HCT116 (cell line): ENCODE measurements around the gene CHD1L. TPM values are rescaled to one million over a fixed set of nuclear protein-coding genes. Genes with fewer than 3 reads are reported as not detected.
A peak's percentile ranks its signal among the peaks of the same experiment; 100 is the strongest.
"Not testable (repeated sequence)": the region's sequence is repeated elsewhere in the genome, so short reads cannot be mapped to it uniquely, and the experiment has no call there.

Source experiments
- ATAC-seq: fragments of 200-7000 bp; cut with Tn5 transposase; 2 replicates; pipeline ENCODE4 v1.9.1; 2020; ENCODE audit warnings: mild to moderate bottlenecking, moderate library complexity
- BruUV-seq: library from RNA; stranded (reverse); fragments of 400-500 nt; replicated peaks from 2 replicates; lab custom pipeline; 2021; lab: Mats Ljungman, UMichigan
- CTCF ChIA-PET: fragments of 300-600 bp; sonication (Branson Sonifier 250); formaldehyde crosslinking; loops from one replicate; lab custom pipeline; 2021; ENCODE audit warnings: antibody characterized with exemption; lab: Charles Lee
- POLR2A ChIA-PET: fragments of 300-600, 350-600 bp; sonication (Branson Sonifier 250); formaldehyde crosslinking; loops from one replicate; lab custom pipeline; 2021; ENCODE audit warnings: antibody characterized with exemption; lab: Charles Lee
- RAD21 ChIA-PET, 2 experiments: fragments of 300-600 bp; sonication (Branson Sonifier 250); formaldehyde crosslinking; loops; one replicate each; lab custom pipeline; 2023; ENCODE audit warnings: low total read pairs in 2 of 2; ENCODE audit not compliant: uncharacterized antibody in 2 of 2, unreplicated experiment in 2 of 2, low non-redundant PET in 1 of 2; lab: Charles Lee
- DNase-seq: peaks from one replicate; pipeline ENCODE4 v3.0.0-alpha.2; 2010; ENCODE audit warnings: low read depth, low spot score
- H2AFZ ChIP-seq: fragments of 200-600 bp; shearing (Covaris generic), sonication (generic); 2 replicates; pipeline ENCODE4 v1.6.1; 2017; ENCODE audit warnings: low read depth, mixed run types, mixed read lengths, antibody characterized with exemption, low read length; ENCODE audit not compliant: poor library complexity, severe bottlenecking
- H3K27ac ChIP-seq: 2 replicates; pipeline ENCODE4 v1.5.1; 2012; ENCODE audit warnings: low read depth, low read length
- H3K27me3 ChIP-seq: fragments of 200-600 bp; sonication (generic); 2 replicates; pipeline ENCODE4 v1.6.1; 2016; ENCODE audit warnings: mixed run types, low read length, mixed read lengths; ENCODE audit not compliant: insufficient read depth
- H3K36me3 ChIP-seq, 2 experiments: fragments of 200-500 bp in 1 of 2; fragments of 200-600 bp in 1 of 2; sonication (Bioruptor generic) in 1 of 2; sonication (generic) in 1 of 2; 2 replicates each; pipeline versions ENCODE4 v1.5.1 to v1.6.1; 2014 to 2016; ENCODE audit warnings: low read length in 2 of 2, inconsistent platforms in 1 of 2, mixed read lengths in 1 of 2, mixed run types in 1 of 2; ENCODE audit not compliant: insufficient read depth in 2 of 2, control insufficient read depth in 1 of 2
- H3K4me1 ChIP-seq, 2 experiments: fragments of 200-600 bp in 1 of 2; sonication (generic) in 1 of 2; 2 replicates each; pipeline versions ENCODE4 v1.5.1 to v1.6.1; 2012 to 2017; ENCODE audit warnings: low read length in 2 of 2, inconsistent platforms in 1 of 2, mild to moderate bottlenecking in 1 of 2, mixed read lengths in 1 of 2, mixed run types in 1 of 2, moderate library complexity in 1 of 2; ENCODE audit not compliant: insufficient read depth in 2 of 2, control insufficient read depth in 1 of 2
- H3K4me2 ChIP-seq: fragments of 200-600 bp; sonication (generic); 2 replicates; pipeline ENCODE4 v1.6.1; 2017; ENCODE audit warnings: mixed run types, low read length, mixed read lengths
- H3K4me3 ChIP-seq, 2 experiments: fragments of 200-600 bp in 1 of 2; sonication (generic) in 1 of 2; replicated peaks in 1 of 2; 2 replicates each; pipeline ENCODE4 v1.5.1; 2011 to 2016; ENCODE audit warnings: low read length in 2 of 2, control low read depth in 1 of 2, low read depth in 1 of 2, mild to moderate bottlenecking in 1 of 2, mixed read lengths in 1 of 2, mixed run types in 1 of 2
- H3K79me2 ChIP-seq: fragments of 200-600 bp; sonication (generic); 2 replicates; pipeline ENCODE4 v1.6.1; 2017; ENCODE audit warnings: mild to moderate bottlenecking, mixed run types, low read length, moderate library complexity, mixed read lengths; ENCODE audit not compliant: insufficient read depth
- H3K9ac ChIP-seq: fragments of 200-600 bp; sonication (generic); 2 replicates; pipeline ENCODE4 v1.6.1; 2016; ENCODE audit warnings: low read length, mixed read lengths
- H3K9me2 ChIP-seq: fragments of 200-600 bp; sonication (generic), shearing (Covaris generic); 2 replicates; pipeline ENCODE4 v1.6.1; 2017; ENCODE audit warnings: mixed run types, mild to moderate bottlenecking, moderate library complexity; ENCODE audit not compliant: insufficient read depth
- H3K9me3 ChIP-seq, 2 experiments: fragments of 200-500 bp in 1 of 2; fragments of 200-600 bp in 1 of 2; sonication (Bioruptor generic) in 1 of 2; sonication (generic) in 1 of 2; 2 replicates each; pipeline ENCODE4 v1.6.1; 2014 to 2017; ENCODE audit warnings: low read length in 2 of 2, mixed read lengths in 2 of 2, inconsistent platforms in 1 of 2, low read depth in 1 of 2, mild to moderate bottlenecking in 1 of 2, mixed run types in 1 of 2, moderate library complexity in 1 of 2; ENCODE audit not compliant: control insufficient read depth in 1 of 2, insufficient read depth in 1 of 2
- H4K20me1 ChIP-seq: fragments of 200-600 bp; sonication (generic), shearing (Covaris generic); 2 replicates; pipeline ENCODE4 v1.6.1; 2017; ENCODE audit warnings: mixed run types, mild to moderate bottlenecking, moderate library complexity; ENCODE audit not compliant: insufficient read depth
- CBX3 ChIP-seq: IDR thresholded peaks from 2 replicates; pipeline ENCODE4 v1.6.1; 2012; ENCODE audit warnings: low read depth
- EGR1 ChIP-seq: IDR thresholded peaks from 2 replicates; pipeline ENCODE4 v1.6.1; 2012; ENCODE audit warnings: low read depth
- ELF1 ChIP-seq: IDR thresholded peaks from 2 replicates; pipeline ENCODE4 v1.6.1; 2012; ENCODE audit warnings: low read depth, borderline replicate concordance
- EZH2phosphoT487 ChIP-seq: fragments of 200-600 bp; IDR thresholded peaks from 2 replicates; pipeline ENCODE4 v1.6.1; 2018; ENCODE audit warnings: antibody characterized with exemption, borderline replicate concordance
- POLR2A ChIP-seq: IDR thresholded peaks from 2 replicates; pipeline ENCODE4 v1.7.0; 2011; ENCODE audit warnings: borderline replicate concordance; ENCODE audit not compliant: insufficient read depth, insufficient read length; ENCODE audit errors: extremely low read depth
- POLR2AphosphoS5 ChIP-seq: IDR thresholded peaks from 2 replicates; pipeline ENCODE4 v1.6.1; 2011; ENCODE audit warnings: mild to moderate bottlenecking, low read depth, low read length, moderate library complexity
- RAD21 ChIP-seq: IDR thresholded peaks from 2 replicates; pipeline ENCODE4 v1.6.1; 2012; ENCODE audit warnings: low read depth, mild to moderate bottlenecking
- SIN3A ChIP-seq: IDR thresholded peaks from 2 replicates; pipeline ENCODE4 v1.6.1; 2012; ENCODE audit warnings: low read depth
- SP1 ChIP-seq: IDR thresholded peaks from 2 replicates; pipeline ENCODE4 v1.6.1; 2012; ENCODE audit warnings: low read depth
- TCF7L2 ChIP-seq: IDR thresholded peaks from 2 replicates; pipeline ENCODE4 v1.7.0; 2011; ENCODE audit warnings: borderline replicate concordance, inconsistent platforms; ENCODE audit not compliant: insufficient read depth, insufficient read length; ENCODE audit errors: extremely low read depth
- YY1 ChIP-seq: IDR thresholded peaks from 2 replicates; pipeline ENCODE4 v1.6.1; 2011; ENCODE audit warnings: low read length, low read depth, moderate library complexity, mild to moderate bottlenecking; ENCODE audit not compliant: insufficient replicate concordance; ENCODE audit errors: extremely low read depth
- intact Hi-C: fragments of 100-400 bp; cut with micrococcal nuclease; formaldehyde crosslinking; loops from 2 replicates; pipeline ENCODE4 v1.10.0; 2022
- total RNA-seq: library from RNA; stranded (reverse); gene quantifications from one replicate; pipeline ENCODE4 v1.2.1, GENCODE V29; 2021; ENCODE audit not compliant: unreplicated experiment
- TF ChIP-seq, protein P1 (sequence below), 3 experiments: fragments of 200-600 bp in 1 of 3; sonication (generic) in 1 of 3; IDR thresholded peaks in 2 of 3; conservative IDR thresholded peaks in 1 of 3; 2 replicates each; pipeline ENCODE4 v1.5.1; 2012 to 2017; ENCODE audit warnings: low read depth in 2 of 3, low read length in 2 of 3, antibody characterized with exemption in 1 of 3, borderline replicate concordance in 1 of 3, control low read depth in 1 of 3, mild to moderate bottlenecking in 1 of 3, mixed read lengths in 1 of 3, mixed run types in 1 of 3, moderate library complexity in 1 of 3; ENCODE audit not compliant: insufficient read depth in 1 of 3

CHD1L gene
- total RNA-seq, 1 experiment from 2014 or later = 52.0 TPM

DNA sequence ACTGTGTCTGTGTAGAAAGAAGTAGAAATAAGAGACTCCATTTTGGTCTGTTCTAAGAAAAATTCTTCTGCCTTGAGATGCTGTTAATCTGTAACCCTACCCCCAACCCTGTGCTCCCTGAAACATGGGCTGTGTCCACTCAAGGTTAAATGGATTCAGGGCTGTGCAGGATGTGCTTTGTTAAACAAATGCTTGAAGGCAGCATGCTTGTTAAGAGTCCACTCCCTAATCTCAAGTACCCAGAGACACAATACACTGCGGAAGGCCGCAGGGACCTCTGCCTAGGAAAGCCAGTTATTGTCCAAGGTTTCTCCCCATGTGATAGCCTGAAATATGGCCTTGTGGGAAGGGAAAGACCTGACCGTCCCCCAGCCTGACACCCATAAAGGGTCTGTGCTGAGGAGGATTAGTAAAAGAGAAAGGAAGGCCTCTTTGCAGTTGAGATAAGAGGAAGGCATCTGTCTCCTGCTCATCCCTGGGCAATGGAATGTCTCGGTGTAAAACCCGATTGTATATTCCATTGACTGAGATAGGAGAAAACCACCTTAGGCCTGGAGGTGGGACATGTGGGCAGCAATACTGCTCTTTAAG, 2.3 kb upstream of the CHD1L start:
- H3K9me3 ChIP-seq, H3K9me2 ChIP-seq, H3K4me2 ChIP-seq, CTCF ChIA-PET, H3K4me3 ChIP-seq, RAD21 ChIA-PET, H2AFZ ChIP-seq, POLR2A ChIA-PET, H4K20me1 ChIP-seq, H3K27me3 ChIP-seq, DNase-seq, H3K36me3 ChIP-seq, BruUV-seq, H3K9ac ChIP-seq, ATAC-seq, intact Hi-C loops, H3K27ac ChIP-seq: not testable (repeated sequence)
- Histone ChIP-seq H3K79me2 (peaks cover 23% of the 10 kb centered on the region), H3K4me1 (peaks cover 8 to 13% of the 10 kb centered on the region in 2 experiments; a peak in 3 of 4 replicates)

GRCh38 chr1:147241934-147242448, 493 bp upstream of the CHD1L start:
- peak overlapping the region; percentile 93 for H2AFZ ChIP-seq
- H3K9ac ChIP-seq = peak overlapping the region; percentile 87
- H3K79me2 ChIP-seq = peaks cover 41% of the 10 kb centered on the region
- CTCF ChIA-PET = interaction anchor here (0.6 to 1.9 kb wide), 8 partner anchors 11 to 200 kb away, joined by 3 to 16 read pairs (median 4); no protein-coding TSS in a partner anchor
- peaks cover 7% of the 10 kb centered on the region; the same call in 1 of the 2 replicates for H4K20me1 ChIP-seq
- H3K4me1 ChIP-seq = peaks cover 8 to 29% of the 10 kb centered on the region in 2 experiments; a peak in 3 of 4 replicates
- H3K9me2 ChIP-seq = no peaks in the 10 kb centered on the region
- TF ChIP-seq SP1 (no peak), YY1 (no peak), CBX3 (no peak), SIN3A (no peak; the same call in 1 of the 2 replicates), EGR1 (no peak), ELF1 (no peak), EZH2phosphoT487 (no peak), TCF7L2 (no peak), RAD21 (no peak), POLR2A (no peak), POLR2AphosphoS5 (no peak)
- TF ChIP-seq, protein P1, sequence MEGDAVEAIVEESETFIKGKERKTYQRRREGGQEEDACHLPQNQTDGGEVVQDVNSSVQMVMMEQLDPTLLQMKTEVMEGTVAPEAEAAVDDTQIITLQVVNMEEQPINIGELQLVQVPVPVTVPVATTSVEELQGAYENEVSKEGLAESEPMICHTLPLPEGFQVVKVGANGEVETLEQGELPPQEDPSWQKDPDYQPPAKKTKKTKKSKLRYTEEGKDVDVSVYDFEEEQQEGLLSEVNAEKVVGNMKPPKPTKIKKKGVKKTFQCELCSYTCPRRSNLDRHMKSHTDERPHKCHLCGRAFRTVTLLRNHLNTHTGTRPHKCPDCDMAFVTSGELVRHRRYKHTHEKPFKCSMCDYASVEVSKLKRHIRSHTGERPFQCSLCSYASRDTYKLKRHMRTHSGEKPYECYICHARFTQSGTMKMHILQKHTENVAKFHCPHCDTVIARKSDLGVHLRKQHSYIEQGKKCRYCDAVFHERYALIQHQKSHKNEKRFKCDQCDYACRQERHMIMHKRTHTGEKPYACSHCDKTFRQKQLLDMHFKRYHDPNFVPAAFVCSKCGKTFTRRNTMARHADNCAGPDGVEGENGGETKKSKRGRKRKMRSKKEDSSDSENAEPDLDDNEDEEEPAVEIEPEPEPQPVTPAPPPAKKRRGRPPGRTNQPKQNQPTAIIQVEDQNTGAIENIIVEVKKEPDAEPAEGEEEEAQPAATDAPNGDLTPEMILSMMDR (IDR thresholded peaks at IDR 0.05 in 2 of 3, conservative IDR thresholded peaks at IDR 0.05 in 1 of 3; ENCODE audit: borderline replicate concordance in 1 of 3, insufficient read depth in 1 of 3, low read depth in 2 of 3, low read length in 2 of 3) = no peak
- TF ChIP-seq, all 23 proteins: peak for 0
- H3K4me3 ChIP-seq = peak overlapping the region; percentile 34 to 88
- ATAC-seq (no peak), DNase-seq (no peak)
- no peaks in the 10 kb centered on the region; a peak in 1 of 4 replicates for H3K9me3 ChIP-seq
- H3K36me3 ChIP-seq = no peaks in the 10 kb centered on the region
- RAD21 ChIA-PET = no interaction called here
- BruUV-seq = TSS peak; percentile 86
- H3K4me2 ChIP-seq = peak overlapping the region; percentile 90
- intact Hi-C loops = loop anchor here (1.0 kb wide), 1 partner anchor 70 kb away; the partner anchor contains the start of gene PRKAB2
- H3K27ac ChIP-seq = peak overlapping the region; percentile 40; the same call in 1 of the 2 replicates
- POLR2A ChIA-PET = interaction anchor here (1.0 kb wide), 1 partner anchor 75 kb away, joined by 4 read pairs; no protein-coding TSS in a partner anchor
- no peaks in the 10 kb centered on the region for H3K27me3 ChIP-seq
